Loucy (cell line): ENCODE results near the gene ATAD3B.

ENCODE experiments used
- H2AFZ ChIP-seq: fragments of 200-600 bp; sonication (generic); 2 replicates; pipeline ENCODE4 v1.6.0; 2016; ENCODE audit warnings: antibody characterized with exemption, mild to moderate bottlenecking, low read length, moderate library complexity
- H3F3A ChIP-seq: fragments of 200-600 bp; 2 replicates; pipeline ENCODE4 v1.6.0; 2016; ENCODE audit warnings: antibody characterized with exemption, low read depth, mild to moderate bottlenecking
- H3K27me3 ChIP-seq: fragments of 200-600 bp; sonication (generic); 2 replicates; pipeline ENCODE4 v1.6.1; 2014; ENCODE audit warnings: low read length, mild to moderate bottlenecking; ENCODE audit not compliant: insufficient read depth, poor library complexity, severe bottlenecking
- H3K36me3 ChIP-seq: fragments of 200-600 bp; sonication (generic); 2 replicates; pipeline ENCODE4 v1.6.1; 2016; ENCODE audit warnings: low read length; ENCODE audit not compliant: insufficient read depth
- H3K4me1 ChIP-seq: fragments of 200-600 bp; sonication (generic); 2 replicates; pipeline ENCODE4 v1.5.1; 2014; ENCODE audit warnings: low read length, mild to moderate bottlenecking; ENCODE audit not compliant: insufficient read depth, poor library complexity, severe bottlenecking
- H3K4me2 ChIP-seq: fragments of 200-600 bp; sonication (generic); 2 replicates; pipeline ENCODE4 v1.6.0; 2014; ENCODE audit warnings: antibody characterized with exemption, low read length, low read depth, mild to moderate bottlenecking; ENCODE audit not compliant: poor library complexity, severe bottlenecking
- H3K4me3 ChIP-seq: fragments of 200-600 bp; sonication (generic); 2 replicates; pipeline ENCODE4 v1.5.1; 2014; ENCODE audit warnings: low read length, mild to moderate bottlenecking, mixed read lengths; ENCODE audit not compliant: poor library complexity, severe bottlenecking
- H3K79me2 ChIP-seq: fragments of 200-600 bp; sonication (generic); 2 replicates; pipeline ENCODE4 v1.6.1; 2014; ENCODE audit warnings: low read length; ENCODE audit not compliant: insufficient read depth
- H3K9ac ChIP-seq: fragments of 200-600 bp; sonication (generic); 2 replicates; pipeline ENCODE4 v1.6.0; 2014; ENCODE audit warnings: mild to moderate bottlenecking, low read depth, low read length, moderate library complexity; ENCODE audit not compliant: poor library complexity, severe bottlenecking
- H3K9me2 ChIP-seq: fragments of 200-600 bp; sonication (generic); replicated peaks from 2 replicates; pipeline ENCODE4 v1.6.1; 2016; ENCODE audit warnings: low read depth, low read length, mixed read lengths
- H3K9me3 ChIP-seq: fragments of 200-600 bp; sonication (generic); 2 replicates; pipeline ENCODE4 v1.6.1; 2014; ENCODE audit warnings: mild to moderate bottlenecking, antibody characterized with exemption, low read length, low read depth; ENCODE audit not compliant: insufficient read depth
- H4K20me1 ChIP-seq: fragments of 200-600 bp; sonication (generic); 2 replicates; pipeline ENCODE4 v1.6.0; 2014; ENCODE audit warnings: antibody characterized with exemption, low read length, mild to moderate bottlenecking; ENCODE audit not compliant: insufficient read depth, poor library complexity, severe bottlenecking
- CTCF ChIP-seq: fragments of 200-600 bp; sonication (generic); conservative IDR thresholded peaks from 2 replicates; pipeline ENCODE4 v1.5.1; 2014; ENCODE audit warnings: mild to moderate bottlenecking, antibody characterized with exemption, low read length
- EZH2phosphoT487 ChIP-seq: fragments of 200-600 bp; IDR thresholded peaks from 2 replicates; pipeline ENCODE4 v1.6.1; 2018; ENCODE audit warnings: antibody characterized with exemption, mild to moderate bottlenecking, moderate library complexity, borderline replicate concordance

ATAD3B gene

GRCh38 chr1:1423245-1423597, 48.3 kb upstream of the ATAD3B start:
- Histone ChIP-seq H3K4me1 (peaks cover 11% of the 10 kb centered on the region), H3K27me3 (no peaks in the 10 kb centered on the region), H2AFZ (no peak overlapping the region), H3K4me2 (no peak overlapping the region), H3K9me3 (no peaks in the 10 kb centered on the region), H3K79me2 (no peaks in the 10 kb centered on the region), H3K9me2 (no peaks in the 10 kb centered on the region), H3F3A (no peaks in the 10 kb centered on the region), H3K9ac (no peak overlapping the region), H3K36me3 (no peaks in the 10 kb centered on the region), H4K20me1 (no peaks in the 10 kb centered on the region), H3K4me3 (no peak overlapping the region)
- TF ChIP-seq CTCF (no peak), EZH2phosphoT487 (no peak)

GRCh38 chr1:1424707-1425106, 46.9 kb upstream of the ATAD3B start:
- no peaks in the 10 kb centered on the region for H3K27me3 ChIP-seq
- TF ChIP-seq EZH2phosphoT487 (no peak), CTCF (no peak)
- H3K9me3 ChIP-seq = no peaks in the 10 kb centered on the region
- no peaks in the 10 kb centered on the region for H3K36me3 ChIP-seq
- no peak overlapping the region for H3K9ac ChIP-seq
- H3K4me3 ChIP-seq = no peak overlapping the region
- no peaks in the 10 kb centered on the region for H3F3A ChIP-seq
- H4K20me1 ChIP-seq = no peaks in the 10 kb centered on the region
- H3K79me2 ChIP-seq = no peaks in the 10 kb centered on the region
- peaks cover 11% of the 10 kb centered on the region for H3K4me1 ChIP-seq
- no peaks in the 10 kb centered on the region for H3K9me2 ChIP-seq
- H3K4me2 ChIP-seq = no peak overlapping the region
- no peak overlapping the region for H2AFZ ChIP-seq

- Histone ChIP-seq H2AFZ (no peak overlapping the region), H3K4me1 (peaks cover 11% of the 10 kb centered on the region), H3K36me3 (no peaks in the 10 kb centered on the region), H3K4me3 (no peak overlapping the region), H4K20me1 (no peaks in the 10 kb centered on the region), H3K9ac (no peak overlapping the region), H3K4me2 (no peak overlapping the region), H3K27me3 (no peaks in the 10 kb centered on the region), H3K9me3 (no peaks in the 10 kb centered on the region), H3K9me2 (no peaks in the 10 kb centered on the region), H3F3A (no peaks in the 10 kb centered on the region), H3K79me2 (no peaks in the 10 kb centered on the region)
- no peak for TF ChIP-seq CTCF
- no peak for TF ChIP-seq EZH2phosphoT487
These were observed 46.2 kb upstream of the ATAD3B start for GRCh38 chr1:1425426-1425752.
